ENCODE results near the gene ADAMTS8.

DNA sequence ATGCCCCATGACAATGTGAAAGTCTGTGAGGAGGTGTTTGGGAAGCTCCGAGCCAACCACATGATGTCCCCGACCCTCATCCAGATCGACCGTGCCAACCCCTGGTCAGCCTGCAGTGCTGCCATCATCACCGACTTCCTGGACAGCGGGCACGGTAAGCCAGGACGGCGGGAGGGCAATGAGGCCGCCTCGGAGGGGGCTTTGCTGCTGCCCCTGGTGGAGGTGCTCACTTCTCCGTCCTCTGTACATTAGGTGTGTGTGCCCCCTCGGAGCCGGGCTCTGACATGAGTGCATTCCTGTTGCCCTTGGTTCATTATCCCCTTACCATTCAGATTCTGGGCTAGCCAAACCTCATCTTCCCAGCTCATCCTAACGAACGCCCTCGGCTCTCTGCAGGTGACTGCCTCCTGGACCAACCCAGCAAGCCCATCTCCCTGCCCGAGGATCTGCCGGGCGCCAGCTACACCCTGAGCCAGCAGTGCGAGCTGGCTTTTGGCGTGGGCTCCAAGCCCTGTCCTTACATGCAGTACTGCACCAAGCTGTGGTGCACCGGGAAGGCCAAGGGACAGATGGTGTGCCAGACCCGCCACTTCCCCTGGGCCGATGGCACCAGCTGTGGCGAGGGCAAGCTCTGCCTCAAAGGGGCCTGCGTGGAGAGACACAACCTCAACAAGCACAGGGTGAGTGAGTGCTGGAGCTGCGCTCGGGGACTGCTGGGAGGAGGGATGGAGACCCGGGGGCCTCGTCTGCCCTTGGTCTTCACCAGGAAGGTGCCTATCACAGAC is 33.9 kb upstream of the ADAMTS8 start:
- TF ChIP-seq, protein P1, sequence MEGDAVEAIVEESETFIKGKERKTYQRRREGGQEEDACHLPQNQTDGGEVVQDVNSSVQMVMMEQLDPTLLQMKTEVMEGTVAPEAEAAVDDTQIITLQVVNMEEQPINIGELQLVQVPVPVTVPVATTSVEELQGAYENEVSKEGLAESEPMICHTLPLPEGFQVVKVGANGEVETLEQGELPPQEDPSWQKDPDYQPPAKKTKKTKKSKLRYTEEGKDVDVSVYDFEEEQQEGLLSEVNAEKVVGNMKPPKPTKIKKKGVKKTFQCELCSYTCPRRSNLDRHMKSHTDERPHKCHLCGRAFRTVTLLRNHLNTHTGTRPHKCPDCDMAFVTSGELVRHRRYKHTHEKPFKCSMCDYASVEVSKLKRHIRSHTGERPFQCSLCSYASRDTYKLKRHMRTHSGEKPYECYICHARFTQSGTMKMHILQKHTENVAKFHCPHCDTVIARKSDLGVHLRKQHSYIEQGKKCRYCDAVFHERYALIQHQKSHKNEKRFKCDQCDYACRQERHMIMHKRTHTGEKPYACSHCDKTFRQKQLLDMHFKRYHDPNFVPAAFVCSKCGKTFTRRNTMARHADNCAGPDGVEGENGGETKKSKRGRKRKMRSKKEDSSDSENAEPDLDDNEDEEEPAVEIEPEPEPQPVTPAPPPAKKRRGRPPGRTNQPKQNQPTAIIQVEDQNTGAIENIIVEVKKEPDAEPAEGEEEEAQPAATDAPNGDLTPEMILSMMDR (IDR thresholded peaks at IDR 0.05) = no peak
- TF ChIP-seq POLR2A (IDR thresholded peaks at IDR 0.05) = no peak

Data from right lobe of liver (tissue), 4 donors.